PC-3 (cell line): Measurements from ENCODE around the gene PCDHGB4. TPM values are rescaled to one million over a fixed set of nuclear protein-coding genes. Genes with fewer than 3 reads are reported as not detected.

ENCODE experiments used
- ATAC-seq: fragments of 200-7000 bp; cut with Tn5 transposase; 2 replicates; pipeline ENCODE4 v1.9.1; 2020; ENCODE audit warnings: mild to moderate bottlenecking, moderate library complexity
- BruUV-seq: library from RNA; stranded (reverse); fragments of 400-500 nt; replicated peaks from 2 replicates; lab custom pipeline; 2021; lab: Mats Ljungman, UMichigan
- CTCF ChIA-PET: fragments of 300-600 bp; sonication (Branson Sonifier 250); formaldehyde crosslinking; loops from one replicate; lab custom pipeline; 2022; ENCODE audit warnings: antibody characterized with exemption; lab: Charles Lee
- POLR2A ChIA-PET: fragments of 300-600 bp; sonication (Branson Sonifier 250); formaldehyde crosslinking; loops from one replicate; lab custom pipeline; 2022; ENCODE audit warnings: antibody characterized with exemption; ENCODE audit not compliant: unreplicated experiment; lab: Charles Lee
- DNase-seq: peaks from one replicate; pipeline ENCODE4 v3.0.0-alpha.2; 2015
- H2AFZ ChIP-seq: fragments of 300-600 bp; sonication (generic); 2 replicates; pipeline ENCODE4 v1.6.0; 2016; ENCODE audit warnings: antibody characterized with exemption, low read length
- H3F3A ChIP-seq: fragments of 300-600 bp; sonication (generic); one replicate; pipeline ENCODE4 v1.6.0; 2017; ENCODE audit warnings: antibody characterized with exemption, low read length, control low read depth, mild to moderate bottlenecking; ENCODE audit not compliant: unreplicated experiment
- H3K27ac ChIP-seq: fragments of 300-600 bp; sonication (generic); 2 replicates; pipeline ENCODE4 v1.5.1; 2016; ENCODE audit warnings: mild to moderate bottlenecking, low read length
- H3K27me3 ChIP-seq: fragments of 300-600 bp; sonication (generic); 2 replicates; pipeline ENCODE4 v1.6.1; 2016; ENCODE audit warnings: low read length, mixed read lengths
- H3K36me3 ChIP-seq: fragments of 300-600 bp; sonication (generic); 2 replicates; pipeline ENCODE4 v1.6.1; 2016; ENCODE audit warnings: low read depth, mixed run types, low read length, mixed read lengths
- H3K4me1 ChIP-seq: fragments of 300-600 bp; sonication (generic); 2 replicates; pipeline ENCODE4 v1.5.1; 2016; ENCODE audit warnings: low read length; ENCODE audit not compliant: insufficient read depth
- H3K4me2 ChIP-seq: fragments of 300-600 bp; sonication (generic); 2 replicates; pipeline ENCODE4 v1.6.0; 2016; ENCODE audit warnings: low read length
- H3K4me3 ChIP-seq: fragments of 300-600 bp; sonication (generic); 2 replicates; pipeline ENCODE4 v1.5.1; 2016; ENCODE audit warnings: mild to moderate bottlenecking, low read length, mixed read lengths
- H3K79me2 ChIP-seq: fragments of 300-600 bp; sonication (generic); 2 replicates; pipeline ENCODE4 v1.6.1; 2017; ENCODE audit warnings: low read length, mixed read lengths
- H3K9ac ChIP-seq: fragments of 300-600 bp; sonication (generic); 2 replicates; pipeline ENCODE4 v1.6.0; 2016; ENCODE audit warnings: mild to moderate bottlenecking, low read length
- H3K9me2 ChIP-seq: fragments of 300-600 bp; sonication (generic); replicated peaks from 2 replicates; pipeline ENCODE4 v1.6.1; 2016; ENCODE audit warnings: mixed run types, low read length, mixed read lengths
- H3K9me3 ChIP-seq: fragments of 300-600 bp; sonication (generic); 2 replicates; pipeline ENCODE4 v1.6.1; 2016; ENCODE audit warnings: low read length, mixed read lengths
- H4K20me1 ChIP-seq: fragments of 300-600 bp; sonication (generic); 2 replicates; pipeline ENCODE4 v1.6.1; 2016; ENCODE audit warnings: low read length, mixed read lengths
- CTCF ChIP-seq: fragments of 300-600 bp; sonication (generic); conservative IDR thresholded peaks from 2 replicates; pipeline ENCODE4 v1.5.1; 2017; ENCODE audit warnings: antibody characterized with exemption, low read depth, mild to moderate bottlenecking, low read length
- EZH2 ChIP-seq: fragments of 300-600 bp; sonication (generic); IDR thresholded peaks from one replicate; pipeline ENCODE4 v1.6.1; 2017; ENCODE audit warnings: antibody characterized with exemption, mild to moderate bottlenecking, low read length; ENCODE audit not compliant: unreplicated experiment
- EZH2phosphoT487 ChIP-seq: fragments of 300-600 bp; sonication (generic); IDR thresholded peaks from 2 replicates; pipeline ENCODE4 v1.6.1; 2018; ENCODE audit warnings: mild to moderate bottlenecking, antibody characterized with exemption, low read length, borderline replicate concordance
- intact Hi-C: fragments of 100-400 bp; cut with micrococcal nuclease; formaldehyde crosslinking; loops from 2 replicates; pipeline ENCODE4 v1.9.0; 2023
- total RNA-seq: library from RNA; depleted of rRNA; stranded (reverse); fragments of >200 nt; gene quantifications from 2 replicates; pipeline ENCODE4 v1.2.3, GENCODE V29; 2014

Gene PCDHGB4
- total RNA-seq, 1 experiment from 2014 or later = 0.73 TPM

GRCh38 chr5:141351591-141351990 lies 35.9 kb upstream of the PCDHGB4 start:
- BruUV-seq = no TSS peak
- H3K9me3 ChIP-seq = no peaks in the 10 kb centered on the region
- H3K4me3 ChIP-seq = no peak overlapping the region
- H3F3A ChIP-seq = no peaks in the 10 kb centered on the region
- no peak overlapping the region for H2AFZ ChIP-seq
- intact Hi-C loops = no loop called here
- no peaks in the 10 kb centered on the region for H3K9me2 ChIP-seq
- CTCF ChIA-PET = no interaction called here
- ATAC-seq = no peak
- POLR2A ChIA-PET = no interaction called here
- H3K9ac ChIP-seq = no peak overlapping the region
- H3K79me2 ChIP-seq = no peaks in the 10 kb centered on the region
- no peaks in the 10 kb centered on the region for H3K4me1 ChIP-seq
- no peak for DNase-seq
- no peaks in the 10 kb centered on the region for H4K20me1 ChIP-seq
- TF ChIP-seq EZH2 (no peak), CTCF (no peak), EZH2phosphoT487 (no peak)
- H3K27ac ChIP-seq = no peak overlapping the region
- no peaks in the 10 kb centered on the region for H3K27me3 ChIP-seq
- no peak overlapping the region for H3K4me2 ChIP-seq
- no peaks in the 10 kb centered on the region for H3K36me3 ChIP-seq

GRCh38 chr5:141354900-141355469 lies 32.5 kb upstream of the PCDHGB4 start, which contains the start of gene PCDHGA4:
Gene PCDHGA4, plus strand, starts transcription at chr5:141355021. Its CDS starts 87 bp downstream, at chr5:141355108.
- CTCF ChIA-PET = no interaction called here
- Histone ChIP-seq H3K4me1 (no peaks in the 10 kb centered on the region), H3K4me3 (no peak within 1 kb of the TSS), H3K4me2 (no peak within 1 kb of the TSS), H3F3A (no peaks in the 10 kb centered on the region), H3K9me3 (no peaks in the 10 kb centered on the region), H3K79me2 (no peaks in the 10 kb centered on the region), H3K36me3 (no peaks in the 10 kb centered on the region), H4K20me1 (no peaks in the 10 kb centered on the region), H3K27me3 (no peaks in the 10 kb centered on the region), H3K9ac (no peak within 1 kb of the TSS), H3K27ac (no peak within 1 kb of the TSS), H2AFZ (no peak within 1 kb of the TSS), H3K9me2 (no peaks in the 10 kb centered on the region)
- ATAC-seq = no peak
- POLR2A ChIA-PET = no interaction called here
- intact Hi-C loops = no loop called here
- no TSS peak for BruUV-seq
- no peak for DNase-seq
- TF ChIP-seq CTCF = peak; percentile 41
- TF ChIP-seq EZH2 = no peak
- TF ChIP-seq EZH2phosphoT487 = no peak

- intact Hi-C loops = no loop called here
- no peaks in the 10 kb centered on the region for H3K9me3 ChIP-seq
Observed at GRCh38 chr5:141355641-141356040, 31.9 kb upstream of the PCDHGB4 start.

More at GRCh38 chr5:141355641-141356040, 31.9 kb upstream of the PCDHGB4 start:
- CTCF ChIA-PET = no interaction called here
- no peak for ATAC-seq
- no peak overlapping the region for H3K27ac ChIP-seq
- no peaks in the 10 kb centered on the region for H3K4me1 ChIP-seq
- H3K27me3 ChIP-seq = no peaks in the 10 kb centered on the region
- H3K9ac ChIP-seq = no peak overlapping the region
- no peaks in the 10 kb centered on the region for H3K9me2 ChIP-seq
- TF ChIP-seq EZH2phosphoT487 (no peak), EZH2 (no peak), CTCF (no peak)
- DNase-seq = no peak
- H3F3A ChIP-seq = no peaks in the 10 kb centered on the region
- H4K20me1 ChIP-seq = no peaks in the 10 kb centered on the region
- no peak overlapping the region for H3K4me3 ChIP-seq
- no peaks in the 10 kb centered on the region for H3K36me3 ChIP-seq
- POLR2A ChIA-PET = no interaction called here
- H3K4me2 ChIP-seq = no peak overlapping the region
- no peaks in the 10 kb centered on the region for H3K79me2 ChIP-seq
- BruUV-seq = no TSS peak
- H2AFZ ChIP-seq = no peak overlapping the region
